GM23338 (cell line): ENCODE data around the gene PROSER2. TPM values are rescaled to one million over a fixed set of nuclear protein-coding genes. Genes with fewer than 3 reads are reported as not detected.

Experiments used
- ATAC-seq: fragments of 200-7000 bp; cut with Tn5 transposase; 3 replicates; pipeline ENCODE4 v1.9.1; 2020
- DNase-seq: peaks from one replicate; pipeline ENCODE4 v3.0.0-alpha.2; 2015; ENCODE audit warnings: low spot score
- H2AFZ ChIP-seq: fragments of 200-600 bp; sonication (generic); 2 replicates; pipeline ENCODE4 v1.8.0; 2016; ENCODE audit warnings: antibody characterized with exemption, mild to moderate bottlenecking, moderate library complexity
- H3F3A ChIP-seq: fragments of 200-600 bp; sonication (generic); replicated peaks from 2 replicates; pipeline ENCODE4 v1.8.0; 2017; ENCODE audit warnings: antibody characterized with exemption, mixed run types, low read depth
- H3K27ac ChIP-seq: fragments of 200-600 bp; sonication (generic); 2 replicates; pipeline ENCODE4 v1.6.1; 2016; ENCODE audit warnings: low read depth
- H3K27me3 ChIP-seq: fragments of 200-600 bp; sonication (generic); 2 replicates; pipeline ENCODE4 v1.8.0; 2016; ENCODE audit warnings: mild to moderate bottlenecking, mixed run types, moderate library complexity; ENCODE audit not compliant: insufficient read depth
- H3K36me3 ChIP-seq: fragments of 200-600 bp; sonication (generic); 2 replicates; pipeline ENCODE4 v1.8.0; 2016; ENCODE audit warnings: mild to moderate bottlenecking; ENCODE audit not compliant: insufficient read depth
- H3K4me1 ChIP-seq: fragments of 200-600 bp; sonication (generic); 2 replicates; pipeline ENCODE4 v1.8.0; 2016; ENCODE audit warnings: mild to moderate bottlenecking, moderate library complexity; ENCODE audit not compliant: insufficient read depth
- H3K4me2 ChIP-seq: fragments of 200-600 bp; sonication (generic); 2 replicates; pipeline ENCODE4 v1.7.1; 2017; ENCODE audit warnings: mixed run types
- H3K4me3 ChIP-seq: fragments of 200-600 bp; sonication (generic); 2 replicates; pipeline ENCODE4 v1.6.1; 2016; ENCODE audit warnings: mixed run types
- H3K79me2 ChIP-seq: fragments of 200-600 bp; sonication (generic); replicated peaks from 2 replicates; pipeline ENCODE4 v1.8.0; 2017; ENCODE audit warnings: mild to moderate bottlenecking; ENCODE audit not compliant: insufficient read depth
- H3K9me2 ChIP-seq: fragments of 200-600 bp; sonication (generic); 2 replicates; pipeline ENCODE4 v1.8.0; 2017; ENCODE audit not compliant: insufficient read depth
- H4K20me1 ChIP-seq: fragments of 200-600 bp; sonication (generic); replicated peaks from 2 replicates; pipeline ENCODE4 v1.8.0; 2017; ENCODE audit warnings: mild to moderate bottlenecking; ENCODE audit not compliant: insufficient read depth
- H3K27ac Mint-ChIP-seq: 2 replicates; pipeline ENCODE4 v1.8.0; 2020; ENCODE audit warnings: inconsistent platforms, mild to moderate bottlenecking, moderate library complexity, mixed read lengths
- H3K27me3 Mint-ChIP-seq: 3 replicates; pipeline ENCODE4 v1.8.0; 2022; ENCODE audit warnings: low read depth, mild to moderate bottlenecking, moderate library complexity, mixed read lengths, inconsistent platforms; ENCODE audit not compliant: insufficient read depth, poor library complexity
- H3K36me3 Mint-ChIP-seq: 3 replicates; pipeline ENCODE4 v1.8.0; 2021; ENCODE audit warnings: low read depth, mild to moderate bottlenecking, inconsistent platforms, moderate library complexity, mixed read lengths
- H3K4me1 Mint-ChIP-seq: 3 replicates; pipeline ENCODE4 v1.8.0; 2020; ENCODE audit warnings: mild to moderate bottlenecking, inconsistent platforms, mixed read lengths
- H3K4me3 Mint-ChIP-seq: 3 replicates; pipeline ENCODE4 v1.8.0; 2021; ENCODE audit warnings: moderate library complexity, mild to moderate bottlenecking, inconsistent platforms, mixed read lengths
- H3K9me3 Mint-ChIP-seq: 3 replicates; pipeline ENCODE4 v1.8.0; 2020; ENCODE audit warnings: moderate library complexity, mild to moderate bottlenecking, inconsistent platforms, mixed read lengths
- CREB1 ChIP-seq: fragments of 250-450 bp; sonication (Bioruptor Pico); IDR thresholded peaks from 2 replicates; pipeline ENCODE4 v1.5.0; 2020; ENCODE audit warnings: low read depth, mild to moderate bottlenecking, moderate library complexity
- CTCF ChIP-seq, 2 experiments: fragments of 200-600 bp in 1 of 2; sonication (generic) in 1 of 2; conservative IDR thresholded peaks; 2 replicates each; pipeline versions ENCODE4 v1.5.1 to v1.6.1; 2016 to 2017; ENCODE audit warnings: antibody characterized with exemption in 2 of 2, low read depth in 2 of 2, mild to moderate bottlenecking in 2 of 2, moderate library complexity in 1 of 2
- ETS1 ChIP-seq: IDR thresholded peaks from 2 replicates; pipeline ENCODE4 v1.6.1; 2016; ENCODE audit warnings: antibody characterized with exemption
- EZH2 ChIP-seq: fragments of 200-600 bp; sonication (generic); IDR thresholded peaks from one replicate; pipeline ENCODE4 v1.8.0; 2017; ENCODE audit warnings: antibody characterized with exemption, mild to moderate bottlenecking, low read depth; ENCODE audit not compliant: unreplicated experiment
- EZH2phosphoT487 ChIP-seq: fragments of 200-600 bp; sonication (generic); IDR thresholded peaks from one replicate; pipeline ENCODE4 v1.8.1; 2018; ENCODE audit warnings: antibody characterized with exemption; ENCODE audit not compliant: unreplicated experiment
- JUNB ChIP-seq: IDR thresholded peaks from one replicate; pipeline ENCODE4 v1.6.1; 2016; ENCODE audit warnings: antibody characterized with exemption; ENCODE audit not compliant: unreplicated experiment
- NANOG ChIP-seq: IDR thresholded peaks from 2 replicates; pipeline ENCODE4 v1.6.1; 2016; ENCODE audit warnings: antibody characterized with exemption, borderline replicate concordance
- POLR2AphosphoS5 ChIP-seq: IDR thresholded peaks from 2 replicates; pipeline ENCODE4 v1.6.1; 2016; ENCODE audit warnings: antibody characterized with exemption, low read depth
- REST ChIP-seq: IDR thresholded peaks from one replicate; pipeline ENCODE4 v1.6.1; 2018; ENCODE audit warnings: antibody characterized with exemption; ENCODE audit not compliant: unreplicated experiment
- STAT1 ChIP-seq: IDR thresholded peaks from one replicate; pipeline ENCODE4 v1.6.1; 2016; ENCODE audit warnings: antibody characterized with exemption; ENCODE audit not compliant: unreplicated experiment
- ZNF114 ChIP-seq: fragments of 250-450 bp; sonication (Bioruptor Pico); IDR thresholded peaks from 2 replicates; pipeline ENCODE4 v1.5.0; 2020; ENCODE audit warnings: mild to moderate bottlenecking, moderate library complexity
- ZNF331 ChIP-seq: fragments of 250-450 bp; sonication (Bioruptor Pico); IDR thresholded peaks from 2 replicates; pipeline ENCODE4 v1.5.0; 2020; ENCODE audit warnings: low read depth, mild to moderate bottlenecking, moderate library complexity
- ZNF462 ChIP-seq: fragments of 250-450 bp; sonication (Bioruptor Pico); IDR thresholded peaks from 2 replicates; pipeline ENCODE4 v1.5.0; 2020; ENCODE audit warnings: mild to moderate bottlenecking, moderate library complexity
- polyA plus RNA-seq: library from polyadenylated mRNA; unstranded; fragments of >200 nt; fragmentation: Nextera tagmentation; extraction: Ambion mirVana; gene quantifications from 2 replicates; pipeline ENCODE4 v1.2.1, GENCODE V29; 2016
- total RNA-seq: library from RNA; depleted of rRNA; stranded (reverse); fragments of >200 nt; shearing (Covaris generic); gene quantifications from 2 replicates; pipeline ENCODE4 v1.2.3, GENCODE V29; 2014

The PROSER2 gene
- total and polyA plus RNA-seq, 2 experiments from 2014 or later, result 4.2 to 10.8 TPM

- Mint-ChIP-seq H3K27me3 (no peaks in the 10 kb centered on the region), H3K4me1 (peaks cover 6% of the 10 kb centered on the region), H3K4me3 (no peak overlapping the region), H3K9me3 (no peaks in the 10 kb centered on the region), H3K36me3 (no peaks in the 10 kb centered on the region), H3K27ac (no peak overlapping the region)
- no peak overlapping the region for H3K27ac ChIP-seq
- no peaks in the 10 kb centered on the region for H3K36me3 ChIP-seq
- no peak for ATAC-seq
- H4K20me1 ChIP-seq, result no peaks in the 10 kb centered on the region
- no peak for DNase-seq
- H3K9me2 ChIP-seq, result no peaks in the 10 kb centered on the region
- H3K79me2 ChIP-seq, result no peaks in the 10 kb centered on the region
- no peak overlapping the region for H3K4me3 ChIP-seq
- H3K4me1 ChIP-seq, result peaks cover 3% of the 10 kb centered on the region; the same call in 1 of the 2 replicates
- H3K4me2 ChIP-seq, result no peak overlapping the region
- H3F3A ChIP-seq, result no peaks in the 10 kb centered on the region
- TF ChIP-seq EZH2phosphoT487 (no peak), ZNF462 (no peak), JUNB (no peak), NANOG (no peak), CTCF (conservative IDR thresholded peaks at IDR 0.05; ENCODE audit: low read depth in 2 of 2) (no peak), EZH2 (no peak), ETS1 (no peak), ZNF331 (CRISPR knock-in tag) (no peak), CREB1 (CRISPR knock-in tag) (no peak), POLR2AphosphoS5 (no peak), STAT1 (no peak), ZNF114 (no peak), REST (no peak)
- H3K27me3 ChIP-seq, result no peaks in the 10 kb centered on the region
- peak overlapping the region; percentile 29; the same call in 1 of the 2 replicates for H2AFZ ChIP-seq
Observed at GRCh38 chr10:11810973-11811372, 12.2 kb upstream of the PROSER2 start.
